Stimulated activated CD8-positive, alpha-beta memory T cell treated with anti-CD3 and anti-CD28 coated beads, Interleukin-15, amount 100 ng/mL, for 4 hours (primary cell): ENCODE data around the gene OR52E5.

Experiments used
- DNase-seq, 2 donors: peaks; one replicate each; pipeline ENCODE4 v3.0.0-alpha.2; 2020; ENCODE audit warnings: low read depth in 2 of 2

OR52E5 gene

DNA sequence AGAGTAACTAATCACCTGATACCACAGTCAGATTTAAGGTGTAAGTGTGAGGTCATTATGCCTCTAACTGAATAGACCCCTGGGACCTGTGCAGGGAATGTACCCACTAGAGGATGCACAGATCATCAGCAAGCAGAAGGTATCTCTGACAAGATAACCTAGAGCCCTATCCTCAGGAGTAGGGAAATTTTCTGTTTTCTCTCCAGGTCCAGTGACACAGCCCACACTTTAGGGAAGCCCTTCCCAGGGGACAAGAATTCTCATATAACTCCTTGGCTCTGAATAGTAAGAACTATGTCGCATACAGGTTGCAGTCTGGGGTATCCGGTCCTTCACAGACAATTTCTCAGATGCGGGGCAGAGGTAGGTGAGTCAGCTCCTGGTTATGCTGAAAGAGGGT is at the start of gene OR52E5:
Gene OR52E5 (plus strand): TSS at position 301 of the 400 bp plus-strand sequence. CDS start 7,569 bp downstream, outside the sequence.
- DNase-seq: no peak

DNA sequence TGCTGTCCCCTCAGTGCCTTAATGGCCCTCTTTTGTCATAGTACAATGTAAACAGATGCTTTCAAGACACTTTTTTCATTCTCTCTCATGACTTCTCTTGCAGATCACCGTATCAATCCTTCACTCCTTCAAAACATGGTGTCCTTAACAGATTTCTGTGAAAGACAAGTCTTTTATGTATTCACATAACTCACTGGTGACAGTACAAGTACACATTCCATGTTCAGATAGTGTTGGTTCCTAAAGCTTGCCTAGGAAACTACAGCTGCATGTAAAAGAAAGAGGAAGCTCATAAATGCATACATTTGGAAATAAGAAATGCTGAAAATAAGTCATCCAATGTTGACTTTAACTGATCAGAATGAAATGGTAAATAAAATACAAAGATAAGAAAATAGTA is 46.3 kb upstream of the OR52E5 start:
- DNase-seq: no peak

DNA sequence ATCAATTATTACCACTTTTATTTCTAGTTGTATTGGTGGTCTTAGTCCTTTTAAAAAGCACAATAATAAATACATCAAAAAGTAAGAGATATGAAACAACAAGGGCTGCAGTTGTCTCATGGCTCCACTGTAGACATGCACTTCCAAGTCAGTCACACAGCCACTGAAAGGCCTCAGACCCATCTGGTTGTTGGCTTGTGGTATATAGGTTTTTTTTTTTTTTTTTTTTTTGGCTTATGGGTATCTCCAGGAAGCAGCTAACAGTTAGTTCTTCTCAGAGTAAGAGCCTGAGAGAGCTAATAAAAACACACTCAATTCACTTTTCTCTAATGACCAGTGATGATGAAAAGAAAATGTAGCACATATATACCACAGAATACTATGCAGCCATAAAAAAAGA is 45.3 kb upstream of the OR52E5 start:
- no peak for DNase-seq

DNA sequence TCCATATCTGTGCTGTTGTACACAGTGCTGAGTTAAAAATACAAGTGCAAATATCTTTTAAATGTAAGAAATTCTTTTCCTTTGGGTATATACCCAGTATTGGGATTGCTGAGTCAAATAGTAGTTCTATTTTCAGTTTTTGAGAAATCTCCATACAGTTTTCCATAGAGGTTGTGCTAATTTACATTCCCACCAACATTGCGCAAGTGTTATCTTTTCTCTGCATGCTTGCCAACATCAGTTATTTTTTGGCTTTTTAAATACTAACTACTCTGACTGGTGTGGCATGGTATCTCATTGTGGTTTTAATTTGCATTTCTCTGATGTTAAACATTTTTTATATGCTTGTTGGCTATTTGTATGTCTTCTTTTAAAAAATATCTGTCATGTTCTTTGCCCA is 42.0 kb upstream of the OR52E5 start:
- no peak for DNase-seq

DNA sequence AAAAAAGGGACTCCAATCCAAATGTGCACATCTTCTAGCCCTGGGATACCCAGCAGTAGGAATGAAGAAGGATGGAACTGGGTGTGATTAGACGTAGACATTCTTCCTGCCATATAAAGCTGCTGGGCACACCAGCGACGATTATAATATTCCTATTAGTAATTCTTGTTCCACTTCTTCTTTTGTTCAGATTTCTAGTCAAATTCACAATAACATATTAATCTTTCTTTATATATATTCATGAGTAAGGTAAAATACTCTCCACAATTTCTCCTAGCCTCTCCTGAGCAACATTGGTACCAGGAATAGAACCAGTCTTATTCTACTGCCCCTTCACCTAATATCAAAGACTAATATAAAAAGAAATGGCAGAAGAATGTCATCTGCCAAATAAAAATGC is 35.4 kb upstream of the OR52E5 start, which contains the start of gene OR52E8:
Gene OR52E8 (minus strand): TSS at position 101 of the 400 bp plus-strand sequence. CDS start 0 bp downstream, at position 101.
- DNase-seq: no peak

DNA sequence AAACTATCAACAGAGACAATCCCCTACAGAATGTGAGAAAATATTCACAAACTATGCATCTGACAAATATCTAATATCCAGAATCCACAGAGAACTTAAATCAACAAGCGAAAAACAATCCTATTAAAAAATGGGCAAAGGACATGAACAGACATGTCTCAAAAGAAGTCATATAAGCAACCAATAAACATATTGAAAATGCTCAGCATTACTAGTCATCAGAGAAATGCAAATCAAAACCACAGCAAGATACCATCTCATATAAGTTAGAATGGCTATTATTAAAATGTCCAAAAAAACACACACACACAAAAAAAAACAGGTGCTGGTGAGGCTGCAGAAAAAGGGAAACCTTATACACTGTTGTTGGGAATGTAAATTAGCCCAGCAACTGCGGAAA is 27.2 kb upstream of the OR52E5 start:
- no peak for DNase-seq

DNA sequence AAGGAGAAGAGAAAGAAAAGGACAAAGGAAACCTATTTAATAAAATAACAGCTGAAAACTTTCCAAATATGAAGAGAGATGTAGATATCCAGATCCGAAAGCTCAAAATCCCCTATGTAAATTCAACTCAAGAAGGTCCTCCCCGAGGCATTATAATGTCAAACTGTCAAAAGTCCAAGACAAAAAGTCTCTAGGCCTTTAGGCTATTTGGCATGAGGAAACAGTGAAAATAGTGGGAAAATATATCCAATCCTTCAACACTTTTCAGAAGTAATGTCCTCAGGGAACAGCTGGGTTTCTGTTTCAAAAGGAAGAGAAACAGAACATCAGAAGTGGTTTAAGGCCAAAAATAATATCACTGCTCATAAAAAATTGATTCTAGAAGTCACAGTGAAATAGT is 14.4 kb upstream of the OR52E5 start:
- DNase-seq: no peak

DNA sequence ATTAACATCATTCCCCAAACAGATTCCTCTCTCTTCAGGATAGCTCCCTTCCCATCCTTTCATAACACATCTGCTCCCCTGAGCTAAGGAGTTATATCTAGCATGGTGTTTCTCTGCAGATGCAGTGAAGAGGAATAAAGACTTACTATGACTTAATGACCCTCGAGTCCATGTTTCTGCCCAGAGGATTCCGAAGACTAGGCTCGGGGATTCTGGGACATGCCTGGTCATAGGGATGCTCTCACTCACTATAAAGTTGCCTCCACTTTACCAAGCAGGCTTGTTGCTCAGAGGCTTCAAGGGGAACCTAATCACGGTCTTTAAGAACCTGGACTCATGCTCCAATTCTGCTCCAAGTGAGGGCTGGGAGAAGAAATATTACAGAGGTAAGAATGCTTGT is 12.7 kb upstream of the OR52E5 start, which contains the start of gene OR52E4:
Gene OR52E4 (plus strand): TSS at position 301 of the 400 bp plus-strand sequence. CDS start 3,664 bp downstream, outside the sequence.
- no peak for DNase-seq

DNA sequence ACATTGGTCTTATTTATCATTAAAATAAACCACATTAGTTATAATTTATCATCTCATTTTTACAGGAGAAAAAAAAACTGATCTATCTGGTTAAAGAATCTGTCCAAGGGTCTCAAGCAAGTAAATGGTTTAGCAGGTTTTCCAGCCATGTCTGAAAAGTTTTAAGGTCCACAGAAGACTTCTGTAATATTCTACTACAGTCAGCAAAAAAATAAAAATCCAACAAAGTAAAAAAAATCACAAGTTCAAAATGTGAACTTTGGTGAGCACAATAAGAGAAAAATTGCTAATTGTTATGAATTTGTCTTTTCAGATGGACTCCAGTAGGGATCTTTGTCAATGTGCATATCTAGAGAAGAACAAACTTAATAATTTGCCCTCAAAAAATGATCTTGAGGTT is 11.3 kb upstream of the OR52E5 start:
- DNase-seq: no peak

DNA sequence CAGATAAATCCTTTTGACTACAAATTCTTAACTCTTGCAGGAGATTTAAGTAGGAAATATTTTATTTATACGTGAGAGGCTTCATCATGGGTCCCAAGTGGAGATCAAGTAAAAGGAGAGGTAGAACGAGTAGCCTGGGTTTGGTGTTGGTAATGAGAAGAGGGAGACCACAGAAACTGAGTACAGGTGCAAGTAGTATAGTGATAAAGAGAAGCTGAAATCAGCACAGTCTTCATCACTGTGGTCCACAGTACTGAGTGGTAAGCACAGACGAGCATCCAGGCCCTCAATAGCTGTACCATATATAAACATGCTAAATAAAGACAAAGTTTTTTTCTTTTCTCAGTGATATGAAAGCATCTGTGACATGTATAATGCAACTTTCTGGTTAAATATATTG is 5.8 kb upstream of the OR52E5 start:
- no peak for DNase-seq

DNA sequence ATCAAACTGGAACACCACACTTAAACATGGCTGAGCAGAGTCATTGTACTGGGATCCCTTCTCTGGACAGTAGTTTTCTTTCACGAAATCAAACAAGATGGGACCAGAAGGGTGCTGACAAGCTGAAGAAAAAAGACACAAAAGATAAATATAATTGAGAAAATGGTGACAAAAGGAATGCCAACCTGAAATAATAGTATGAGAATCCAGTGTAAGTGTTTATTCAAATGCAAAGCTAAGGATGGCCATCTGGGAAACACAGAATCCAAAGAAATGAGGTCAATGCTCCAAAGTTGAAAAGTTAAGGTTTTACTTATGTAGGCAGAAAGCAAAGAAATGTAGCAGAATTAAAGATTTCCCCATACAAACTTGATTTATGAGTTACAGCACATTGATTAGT is 5.3 kb upstream of the OR52E5 start:
- no peak for DNase-seq

DNA sequence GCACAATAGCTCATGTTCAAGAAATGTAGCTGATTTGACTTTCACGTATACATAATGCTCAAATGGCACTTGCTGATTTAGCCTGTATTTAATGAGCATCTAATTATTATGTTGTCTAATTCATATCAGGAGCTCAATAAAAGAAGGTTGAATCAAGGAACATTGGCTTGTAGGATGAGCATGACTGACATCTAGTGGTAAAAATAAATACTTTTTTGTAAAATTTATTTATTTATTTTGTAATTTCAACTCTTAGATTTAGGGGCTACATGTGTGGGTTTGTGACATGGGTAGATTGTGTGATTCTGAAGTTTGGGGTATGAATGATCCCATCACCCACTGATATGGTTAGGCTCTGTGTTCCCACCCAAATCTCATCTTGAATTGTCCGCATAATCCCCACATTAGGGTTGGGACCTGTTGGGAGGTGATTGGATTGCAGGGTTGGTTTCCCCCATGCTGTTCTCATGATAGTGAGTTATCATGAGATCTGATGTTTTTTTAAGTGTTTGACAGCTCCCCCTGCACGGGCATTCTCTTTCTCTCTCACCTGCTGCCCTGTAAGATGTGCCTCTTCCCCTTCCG is 1.7 kb upstream of the OR52E5 start:
- no peak for DNase-seq

DNA sequence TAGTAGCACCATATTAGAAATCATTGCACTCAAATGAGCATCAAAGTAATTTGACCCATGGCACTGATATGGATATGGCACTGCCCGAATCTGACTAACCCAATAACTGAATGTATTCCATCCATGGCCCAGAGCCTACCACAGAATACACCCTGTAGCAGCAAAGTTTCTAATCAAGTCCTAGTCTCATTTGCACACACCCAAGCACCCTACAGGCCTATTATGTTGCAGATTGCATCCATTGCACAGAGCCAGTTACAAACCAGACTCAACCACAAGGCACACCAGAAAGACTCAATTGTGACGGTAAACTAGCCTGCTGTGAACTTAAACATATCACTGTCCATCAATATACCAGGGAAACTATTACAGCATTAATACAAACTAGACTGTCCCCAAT is 6.5 kb downstream of the OR52E5 start:
- no peak for DNase-seq

DNA sequence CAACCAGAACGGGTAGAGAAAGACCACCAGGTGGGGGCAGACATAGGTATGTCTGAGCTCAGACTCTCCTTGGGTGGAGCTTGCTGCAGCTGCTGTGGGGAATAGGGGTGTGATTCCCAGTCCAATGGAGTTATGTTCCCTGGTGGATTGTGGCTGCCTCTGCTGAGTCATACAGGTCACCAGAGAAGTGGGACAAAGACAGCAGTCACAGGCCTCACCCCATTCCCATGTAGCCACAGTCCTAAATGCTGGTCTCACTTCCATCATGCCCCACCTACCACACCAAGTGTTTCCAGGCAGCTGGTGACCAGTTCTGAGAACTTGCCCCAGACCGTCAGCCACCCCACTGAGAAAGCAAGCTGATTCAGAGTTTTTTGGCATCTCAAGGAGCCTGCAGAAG is 17.5 kb downstream of the OR52E5 start:
- no peak for DNase-seq

DNA sequence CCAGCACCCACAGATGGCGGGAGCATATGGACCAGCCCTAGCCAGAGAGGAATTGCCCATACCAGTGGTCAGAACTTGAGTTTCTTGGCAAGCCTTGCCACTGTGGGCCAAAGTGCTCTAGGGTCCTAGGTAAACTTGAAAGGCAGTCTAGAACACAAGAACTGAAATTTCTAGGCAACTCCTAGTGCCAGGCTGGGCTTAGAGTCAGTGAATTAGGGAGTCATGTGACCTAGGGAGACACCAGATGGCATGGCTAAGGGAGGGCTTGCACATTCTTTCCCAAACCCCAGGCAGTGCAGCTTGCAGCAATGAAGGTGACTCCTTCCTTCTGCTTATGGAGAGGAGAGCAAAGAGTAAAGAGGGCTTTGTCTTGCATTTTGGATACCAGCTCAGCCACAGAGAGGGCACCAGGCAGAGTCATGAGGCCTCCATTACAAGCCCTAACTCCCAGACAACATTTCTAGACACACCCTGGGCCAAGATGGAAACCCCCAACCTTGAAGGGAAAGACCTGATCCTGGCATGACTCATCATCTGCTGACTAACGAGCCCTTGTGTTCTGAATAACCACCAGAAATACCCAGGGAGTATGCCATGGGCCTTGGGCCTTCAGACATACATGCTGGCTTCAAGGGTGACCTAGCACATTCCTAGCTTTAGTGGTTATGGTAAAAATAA is 29.9 kb downstream of the OR52E5 start:
- DNase-seq: no peak

DNA sequence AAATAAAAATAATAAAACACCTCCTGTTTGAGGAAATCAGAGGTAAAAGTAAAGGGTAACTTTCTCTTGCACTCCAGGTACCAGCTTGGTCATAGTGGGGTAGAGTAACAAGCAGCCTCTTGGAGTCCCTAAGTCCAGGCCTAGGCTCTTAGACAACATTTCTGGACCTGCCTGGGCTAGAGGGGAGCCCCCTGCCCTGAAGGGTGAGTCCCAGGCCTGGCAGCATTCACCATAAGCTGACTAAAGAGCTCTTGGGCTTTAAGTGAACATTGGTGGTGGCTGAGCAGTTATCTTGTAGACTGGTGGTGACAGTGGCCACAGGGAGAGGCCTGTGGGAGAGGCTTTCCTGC is 30.4 kb downstream of the OR52E5 start:
- no peak for DNase-seq

DNA sequence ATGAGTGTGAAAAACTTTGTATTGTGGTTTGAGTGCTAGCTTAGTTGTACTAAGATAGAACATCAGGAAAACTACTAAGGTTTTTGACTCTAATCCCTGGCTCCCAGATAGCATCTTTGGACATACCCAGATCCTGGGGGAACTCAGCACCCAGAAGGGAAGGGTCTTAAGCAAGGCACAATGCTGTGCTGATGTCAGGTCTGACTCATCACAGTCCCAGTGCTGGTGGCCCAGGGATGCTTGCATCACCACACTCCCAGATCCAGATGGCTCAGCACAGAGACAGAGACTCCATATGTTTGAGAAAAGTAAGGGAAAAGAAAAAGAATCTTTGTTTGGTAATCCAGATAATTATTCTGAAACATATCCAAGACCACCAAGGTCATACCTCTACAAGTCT is 30.8 kb downstream of the OR52E5 start:
- DNase-seq: no peak

DNA sequence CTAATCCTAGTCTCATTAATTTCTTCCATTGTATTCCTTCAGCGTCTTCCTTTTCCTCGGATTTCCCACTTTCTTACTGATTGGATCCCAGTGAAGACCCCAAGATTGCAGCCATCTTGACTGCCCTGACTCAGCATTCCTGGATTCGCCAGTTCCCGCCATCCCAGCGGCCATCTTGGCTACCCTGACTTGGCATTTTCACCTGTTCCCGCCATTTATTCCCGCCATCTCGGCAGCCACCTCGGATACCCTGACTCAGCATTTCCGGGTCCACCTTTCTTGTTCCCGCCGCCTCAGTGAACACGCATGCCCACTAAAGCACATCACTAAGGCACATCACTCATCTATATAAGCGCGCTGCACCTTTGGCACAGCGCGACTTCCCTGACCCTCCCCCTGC is 35.3 kb downstream of the OR52E5 start:
- no peak for DNase-seq

DNA sequence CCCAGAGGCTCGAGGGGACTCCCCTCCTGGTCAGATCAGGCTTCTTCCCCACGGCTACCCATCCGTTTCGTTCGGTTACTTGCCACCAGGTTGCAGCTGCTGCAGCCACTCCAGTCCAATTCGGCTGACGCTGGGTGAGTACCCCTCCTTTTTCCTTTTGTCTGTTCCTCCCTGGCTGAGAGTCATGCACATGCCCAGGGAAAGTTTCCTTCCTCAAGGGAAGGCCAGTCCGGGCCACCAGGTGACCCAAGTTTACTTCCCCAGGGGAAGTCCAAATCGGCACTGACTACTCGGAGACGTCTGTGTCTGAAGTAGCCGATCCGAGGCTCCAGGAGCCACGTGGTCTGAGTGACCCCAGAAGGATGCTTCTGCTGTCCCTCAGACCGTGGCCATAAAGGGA is 35.8 kb downstream of the OR52E5 start:
- DNase-seq: no peak

DNA sequence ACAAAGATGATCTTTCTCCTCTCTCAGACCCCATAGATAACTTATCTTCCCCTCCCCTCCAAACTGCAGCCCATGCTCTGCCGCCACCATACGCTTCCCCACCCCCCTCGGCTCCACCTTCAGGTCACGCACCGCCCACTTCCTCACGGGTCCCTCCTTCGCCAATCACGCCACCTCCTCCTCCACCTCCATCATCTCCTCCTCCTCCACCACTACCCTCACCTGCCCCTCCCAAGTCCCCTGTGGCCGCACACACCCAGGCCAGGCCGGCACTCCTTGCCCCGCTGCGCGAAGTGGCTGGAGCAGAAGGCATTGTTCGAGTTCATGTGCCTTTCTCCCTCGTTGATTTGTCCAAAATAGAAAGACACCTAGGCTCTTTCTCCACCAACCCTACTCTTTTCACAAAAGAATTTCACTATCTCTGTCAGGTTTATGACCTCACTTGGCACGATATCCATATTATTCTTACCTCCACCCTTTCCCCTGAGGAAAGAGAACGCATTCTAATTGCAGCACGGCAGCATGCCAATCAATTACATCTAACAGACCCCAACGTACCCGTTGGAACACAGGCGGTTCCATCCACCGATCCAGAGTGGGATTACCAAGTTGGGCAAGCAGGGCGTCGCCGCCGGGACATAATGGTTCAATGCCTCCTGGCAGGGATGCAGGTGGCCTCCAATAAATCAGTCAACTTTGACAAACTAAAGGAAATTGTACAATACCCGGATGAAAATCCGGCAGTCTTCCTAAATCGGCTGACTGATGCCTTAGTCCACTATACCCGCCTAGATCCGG is 36.8 kb downstream of the OR52E5 start:
- DNase-seq: no peak

DNA sequence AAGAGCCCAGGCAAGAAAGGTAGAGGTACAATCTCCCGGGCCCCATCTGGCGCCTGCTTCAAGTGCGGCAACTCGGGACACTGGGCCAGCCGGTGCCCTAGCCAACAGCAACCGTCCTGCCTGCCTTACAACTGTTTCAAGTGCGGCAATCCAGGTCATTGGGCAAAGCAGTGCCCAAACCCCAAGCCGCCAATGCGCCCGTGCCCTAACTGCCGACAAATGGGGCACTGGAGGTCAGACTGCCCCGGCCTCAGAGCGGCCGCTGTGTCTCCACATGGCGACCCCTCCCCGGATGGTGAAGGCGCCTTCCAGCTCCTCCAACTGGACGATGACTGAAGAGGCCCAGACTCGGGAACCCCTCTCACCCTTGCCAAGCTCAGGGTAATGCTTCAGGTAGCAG is 37.6 kb downstream of the OR52E5 start:
- no peak for DNase-seq

DNA sequence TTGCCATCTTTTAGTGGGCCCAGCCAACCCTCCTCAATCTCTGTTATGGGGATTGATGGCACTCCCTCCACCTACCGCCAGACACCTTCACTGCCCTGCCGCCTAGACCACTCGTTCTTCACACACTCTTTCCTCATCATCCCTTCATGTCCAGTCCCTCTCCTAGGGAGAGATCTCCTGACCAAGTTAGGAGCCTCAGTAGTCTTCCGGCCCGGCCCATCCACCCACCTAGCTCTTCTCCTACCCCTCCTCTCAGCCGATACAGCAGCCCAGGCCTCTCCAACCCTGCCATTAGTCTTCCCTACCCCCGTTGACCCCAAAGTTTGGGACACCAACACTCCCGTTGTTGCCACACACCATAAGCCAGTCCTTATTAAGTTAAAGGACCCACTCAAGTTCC is 38.1 kb downstream of the OR52E5 start:
- DNase-seq: no peak

DNA sequence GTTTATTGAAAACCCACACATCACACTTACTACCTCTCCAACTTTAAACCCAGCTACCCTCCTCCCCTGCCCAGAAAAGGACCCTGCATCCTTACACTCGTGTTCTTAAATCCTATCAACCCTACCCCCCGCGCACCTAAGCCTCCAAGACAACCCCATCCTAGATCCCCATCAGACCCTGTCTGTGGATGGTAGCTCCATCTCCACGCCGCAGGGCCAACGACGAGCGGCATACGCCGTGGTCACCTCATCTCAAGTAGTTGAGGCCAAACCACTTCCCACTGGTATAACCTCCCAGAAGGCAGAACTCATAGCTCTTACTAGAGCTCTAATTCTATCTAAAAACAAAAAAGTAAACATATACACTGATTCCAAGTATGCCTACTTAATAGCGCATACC is 39.7 kb downstream of the OR52E5 start:
- no peak for DNase-seq
